Measurements from ENCODE around the gene PSEN1. TPM values are rescaled to one million over a fixed set of nuclear protein-coding genes. Genes with fewer than 3 reads are reported as not detected.

PSEN1 gene
- total and polyA plus RNA-seq, 2 of the 8 experiments (the other 6 are each of a cell fraction or from before 2014, with no cell fraction given), result 10.1 to 38.7 TPM

GRCh38 chr14:73269729-73270531, 133.6 kb downstream of the PSEN1 start:
- Histone ChIP-seq H3K4me1 (replicated peaks in 1 of 4; ENCODE audit: control insufficient read depth in 3 of 4, insufficient read depth in 4 of 4, low read length in 3 of 4) (peaks cover 0 to 6% (median 3%) of the 10 kb centered on the region in 4 experiments; a peak in 5 of 7 replicates), H2AFZ (ENCODE audit: low read length) (0 out of 2 replicates have a peak overlapping the region, but pooled peaks have one; percentile 6), H2BK15ac (ENCODE audit: low read length) (no peak overlapping the region), H3K4me2 (ENCODE audit: insufficient read depth in 1 of 2, low read depth in 2 of 2, low read length in 2 of 2) (peak overlapping the region; percentile 61 to 63), H3K9ac (replicated peaks in 1 of 4; ENCODE audit: extremely low read depth in 1 of 4, low read depth in 3 of 4, low read length in 3 of 4) (no peak overlapping the region; a peak in 2 of 7 replicates), H3K18ac (ENCODE audit: extremely low read depth, low read length) (0 out of 2 replicates have a peak overlapping the region, but pooled peaks have one; percentile 56), H3K4ac (replicated peaks; ENCODE audit: insufficient read length, low read depth, low read length) (no peak overlapping the region), H3K14ac (ENCODE audit: insufficient read length) (no peak overlapping the region), H3K79me2 (ENCODE audit: control insufficient read depth in 1 of 2, insufficient read depth in 2 of 2, low read length in 2 of 2) (no peaks in the 10 kb centered on the region), H3K27me3 (replicated peaks in 1 of 4; ENCODE audit: control insufficient read depth in 3 of 4, extremely low read depth in 1 of 4, insufficient read depth in 3 of 4, low read length in 3 of 4) (peaks cover 0 to 4% (median 0%) of the 10 kb centered on the region in 4 experiments; a peak in 1 of 7 replicates), H4K91ac (replicated peaks; ENCODE audit: insufficient read length, low read length) (no peak overlapping the region), H2BK20ac (ENCODE audit: low read length) (no peak overlapping the region), H3K4me3 (ENCODE audit: extremely low read depth in 1 of 4, insufficient read depth in 2 of 4, low read depth in 3 of 4, low read length in 4 of 4) (peak overlapping the region in 2 of 4 experiments; percentile 6 to 43; a peak in 4 of 8 replicates), H3K27ac (ENCODE audit: low read depth, low read length) (no peak overlapping the region), H3K79me1 (ENCODE audit: low read depth, low read length) (no peaks in the 10 kb centered on the region), H4K20me1 (replicated peaks in 1 of 2; ENCODE audit: control insufficient read depth in 1 of 2, insufficient read depth in 2 of 2, low read length in 2 of 2) (no peaks in the 10 kb centered on the region), H2AK5ac (ENCODE audit: low read depth, low read length) (no peak overlapping the region), H2BK12ac (ENCODE audit: low read depth, low read length) (no peak overlapping the region), H3K23me2 (ENCODE audit: low read depth, low read length) (no peaks in the 10 kb centered on the region; the same call in 1 of the 2 replicates), H3K9me3 (ENCODE audit: insufficient read depth in 2 of 2, low read depth in 1 of 2, low read length in 1 of 2) (no peaks in the 10 kb centered on the region), H2BK120ac (replicated peaks; ENCODE audit: low read depth, low read length) (no peak overlapping the region), H4K5ac (ENCODE audit: insufficient read length, low read depth, low read length) (no peak overlapping the region), H3K23ac (ENCODE audit: insufficient read length) (no peak overlapping the region), H4K8ac (ENCODE audit: extremely low read depth, insufficient read depth, low read length) (peak overlapping the region; percentile 65; the same call in 1 of the 2 replicates), H3K56ac (replicated peaks; ENCODE audit: insufficient read length, low read depth, low read length) (no peak overlapping the region), H3K36me3 (ENCODE audit: control insufficient read depth in 2 of 4, insufficient read depth in 4 of 4, low read length in 3 of 4) (peaks cover 6 to 40% (median 13%) of the 10 kb centered on the region in 4 experiments; a peak in 7 of 8 replicates), H2BK5ac (ENCODE audit: low read depth, low read length) (no peak overlapping the region; the same call in 1 of the 2 replicates)
- 43% methylated on average over 42 of the region's 48 CpGs; no CpG with 5 or more reads in 1 of the 2 experiments for WGBS, 2 experiments (ENCODE audit: extremely low coverage in 1 of 2, insufficient coverage in 1 of 2, insufficient read length in 1 of 2, insufficient replicate concordance in 2 of 2, low coverage in 1 of 2, low lambda C conversion rate in 2 of 2, missing lambda C conversion rate in 1 of 2)
- FAIRE-seq (no peak), DNase-seq (ENCODE audit: low read depth in 1 of 2, low spot score in 2 of 2) (no peak)
- CTCF ChIA-PET (ENCODE audit: partially characterized antibody), result interaction anchor here (0.5 to 2.4 kb wide), 9 partner anchors 16 to 203 kb away, joined by 3 to 23 read pairs (median 4); no protein-coding TSS in a partner anchor
- POLR2A ChIA-PET (ENCODE audit: partially characterized antibody), result interaction anchor here (1.0 to 2.1 kb wide), 3 partner anchors 8 to 90 kb away, joined by 3 to 6 read pairs (median 5); no protein-coding TSS in a partner anchor
- TF ChIP-seq TCF12 (IDR thresholded peaks at IDR 0.05; ENCODE audit: low read depth, low read length) (no peak), RFX5 (IDR thresholded peaks at IDR 0.05; ENCODE audit: borderline replicate concordance, low read depth, low read length) (no peak), ASH2L (IDR thresholded peaks at IDR 0.05; ENCODE audit: low read length) (peak; percentile 33), E2F6 (IDR thresholded peaks at IDR 0.05) (peak; percentile 59; the same call in 1 of the 2 replicates), POLR2AphosphoS5 (IDR thresholded peaks at IDR 0.05; ENCODE audit: low read depth, low read length) (peak; percentile 42; the same call in 1 of the 2 replicates), MAX (IDR thresholded peaks at IDR 0.05) (peak; percentile 48), GABPA (IDR thresholded peaks at IDR 0.05; ENCODE audit: borderline replicate concordance, insufficient read depth, low read length) (0 out of 2 replicates have a peak, but pooled peaks have one; percentile 43), RBBP5 (IDR thresholded peaks at IDR 0.05; ENCODE audit: borderline replicate concordance, low read depth, low read length) (0 out of 2 replicates have a peak, but pooled peaks have one; percentile 29), TAF1 (IDR thresholded peaks at IDR 0.05; ENCODE audit: low read depth, low read length) (0 out of 2 replicates have a peak, but pooled peaks have one; percentile 24), SUZ12 (IDR thresholded peaks at IDR 0.05; ENCODE audit: low read length) (0 out of 2 replicates have a peak, but pooled peaks have one; percentile 30)

All from H1 (cell line).